Sigmoid colon (tissue), 7 donors: ENCODE results near the gene HNF1B. TPM values are rescaled to one million over a fixed set of nuclear protein-coding genes. Genes with fewer than 3 reads are reported as not detected.

Experiments used
- DNase-seq: peaks from one replicate; pipeline ENCODE4 v3.0.0-alpha.2; 2019
- H3K27ac ChIP-seq, 4 donors: fragments of 200-600 bp; sonication (generic); one replicate each; pipeline ENCODE4 v1.5.1; 2016 to 2019; ENCODE audit warnings: mild to moderate bottlenecking in 1 of 4
- H3K27me3 ChIP-seq, 3 donors: fragments of 200-600 bp; sonication (generic); one replicate each; pipeline ENCODE4 v1.5.1; 2019; ENCODE audit warnings: mild to moderate bottlenecking in 1 of 3
- H3K36me3 ChIP-seq, 4 donors: fragments of 200-600 bp; sonication (generic); one replicate each; pipeline ENCODE4 v1.5.1; 2016 to 2019
- H3K4me1 ChIP-seq, 4 donors: fragments of 200-600 bp; sonication (generic); one replicate each; pipeline ENCODE4 v1.5.1; 2017 to 2019
- H3K4me3 ChIP-seq, 4 donors: fragments of 200-600 bp; sonication (generic); one replicate each; pipeline ENCODE4 v1.5.1; 2017 to 2019; ENCODE audit warnings: mild to moderate bottlenecking in 2 of 4, moderate library complexity in 1 of 4
- H3K9me3 ChIP-seq, 4 donors: fragments of 200-600 bp in 3 of 4; sonication (generic) in 3 of 4; one replicate each; pipeline versions ENCODE4 v1.5.1 to v1.6.1; 2013 to 2019
- CTCF ChIP-seq, 4 experiments: fragments of 450-650 bp in 3 of 4; fragments of 200-600 bp in 1 of 4; IDR thresholded peaks; one replicate each; pipeline ENCODE4 v1.5.1; 2016 to 2019; ENCODE audit warnings: antibody characterized with exemption in 4 of 4, mild to moderate bottlenecking in 3 of 4, moderate library complexity in 2 of 4
- EP300 ChIP-seq, 4 donors: sonication (generic); formaldehyde crosslinking; IDR thresholded peaks; one replicate each; pipeline ENCODE4 v1.6.1; 2017; ENCODE audit warnings: antibody characterized with exemption in 4 of 4
- POLR2A ChIP-seq, 2 donors: fragments of 450-650 bp; IDR thresholded peaks; one replicate each; pipeline ENCODE4 v1.6.1; 2016; ENCODE audit warnings: antibody characterized with exemption in 2 of 2, mild to moderate bottlenecking in 2 of 2, moderate library complexity in 2 of 2
- POLR2AphosphoS5 ChIP-seq, 4 donors: sonication (generic); formaldehyde crosslinking; IDR thresholded peaks; one replicate each; pipeline ENCODE4 v1.6.1; 2017; ENCODE audit warnings: antibody characterized with exemption in 4 of 4
- WGBS, 2 donors: extraction: QIAGEN DNeasy Blood & Tissue Kit; methylation state at CpG; one replicate each; pipeline ENCODE4 v1.1.7; 2013; 5-methylcytosine and 5-hydroxymethylcytosine counted together
- intact Hi-C: fragments of 100-400 bp; cut with DNase I; formaldehyde crosslinking; loops from one replicate; pipeline ENCODE4 v1.15.1; 2023
- polyA plus RNA-seq, 3 donors: library from polyadenylated mRNA; stranded (reverse); fragments of 200-250 nt; gene quantifications; one replicate each; pipeline ENCODE4 v1.2.3, GENCODE V29; 2013
- total RNA-seq, 4 donors: library from RNA; depleted of rRNA; stranded (reverse); fragments of >200 nt; gene quantifications; one replicate each; pipeline ENCODE4 v1.1.0, GENCODE V29; 2016
- donor health status: healthy with polysubstance abuse.
- donor health status: Bipolar disorder and iron deficiency.
- donor health status: healthy.

HNF1B gene
- total and polyA plus RNA-seq, 7 donors: 0.28 to 13.2 (median 10.7) TPM; not detected in 3

GRCh38 chr17:37746617-37747016 is 1.8 kb upstream of the HNF1B start:
- no peak for TF ChIP-seq EP300 (IDR thresholded peaks at IDR 0.05)
- no peak for TF ChIP-seq POLR2A (IDR thresholded peaks at IDR 0.05)
- no peak for TF ChIP-seq POLR2AphosphoS5 (IDR thresholded peaks at IDR 0.05)
- TF ChIP-seq CTCF (IDR thresholded peaks at IDR 0.05): no peak
- no peaks in the 10 kb centered on the region for H3K9me3 ChIP-seq
- H3K4me1 ChIP-seq: peaks cover 0 to 35% (median 30%) of the 10 kb centered on the region in 4 donors
- no peak overlapping the region for H3K4me3 ChIP-seq
- 12 to 53% methylated on average over 2 of the region's 2 CpGs for WGBS, 2 donors
- peaks cover 45 to 72% (median 58%) of the 10 kb centered on the region in 3 donors for H3K27me3 ChIP-seq
- H3K36me3 ChIP-seq: no peaks in the 10 kb centered on the region
- H3K27ac ChIP-seq: no peak overlapping the region
- intact Hi-C loops: no loop called here
- DNase-seq: no peak

DNA sequence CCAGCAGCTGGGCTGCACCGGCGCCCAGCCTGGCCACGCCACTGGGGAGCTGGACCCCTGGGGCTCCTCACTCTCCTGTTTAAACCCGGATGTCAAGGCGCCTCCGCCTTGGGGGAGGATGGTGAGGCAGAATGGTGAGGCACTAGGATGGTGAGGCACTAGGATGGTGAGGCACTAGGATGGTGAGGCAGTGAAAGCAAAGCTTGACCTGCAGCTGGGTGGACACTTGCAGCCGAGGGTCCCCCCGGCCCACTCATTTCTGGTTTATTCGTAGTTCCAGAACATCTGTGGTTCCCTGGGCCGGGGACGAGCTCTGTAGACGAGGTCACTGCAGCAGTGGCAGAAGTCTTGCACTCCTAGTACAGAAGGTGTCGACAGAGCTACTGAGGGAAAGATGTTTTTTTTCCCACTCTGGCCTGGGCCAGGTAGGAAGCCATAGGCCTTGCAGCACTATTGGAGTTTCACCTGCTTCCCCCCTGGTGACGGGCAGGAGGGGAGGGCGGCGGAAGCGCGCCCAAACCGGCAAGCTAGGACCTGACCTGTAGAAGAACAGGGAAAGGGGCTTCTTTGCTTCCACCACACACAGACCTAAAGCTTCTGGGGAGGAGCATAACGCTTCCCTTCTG is 1.1 kb upstream of the HNF1B start:
- intact Hi-C loops: no loop called here
- H3K36me3 ChIP-seq: no peaks in the 10 kb centered on the region
- peak overlapping the region in 1 of 4 donors; percentile 15 for H3K27ac ChIP-seq
- H3K9me3 ChIP-seq: no peaks in the 10 kb centered on the region
- peaks cover 0 to 38% (median 32%) of the 10 kb centered on the region in 4 donors for H3K4me1 ChIP-seq
- no peak for DNase-seq
- peaks cover 52 to 79% (median 65%) of the 10 kb centered on the region in 3 donors for H3K27me3 ChIP-seq
- no peak overlapping the region for H3K4me3 ChIP-seq
- TF ChIP-seq POLR2AphosphoS5 (IDR thresholded peaks at IDR 0.05) (no peak), CTCF (IDR thresholded peaks at IDR 0.05) (no peak), EP300 (IDR thresholded peaks at IDR 0.05) (no peak), POLR2A (IDR thresholded peaks at IDR 0.05) (no peak)
- 5 to 29% methylated on average over 20 of the region's 20 CpGs for WGBS, 2 donors

- DNase-seq: no peak
- Histone ChIP-seq H3K27ac (peak overlapping the region in 1 of 4 donors; percentile 25), H3K4me3 (peak overlapping the region in 1 of 4 donors; percentile 2), H3K27me3 (peaks cover 62 to 93% (median 78%) of the 10 kb centered on the region in 3 donors), H3K36me3 (no peaks in the 10 kb centered on the region), H3K9me3 (no peaks in the 10 kb centered on the region), H3K4me1 (peaks cover 0 to 38% (median 32%) of the 10 kb centered on the region in 4 donors)
- intact Hi-C loops: no loop called here
- WGBS, 2 donors: 1 to 4% methylated on average over 21 of the region's 21 CpGs
- TF ChIP-seq POLR2AphosphoS5 (IDR thresholded peaks at IDR 0.05) (no peak), CTCF (IDR thresholded peaks at IDR 0.05) (no peak), POLR2A (IDR thresholded peaks at IDR 0.05) (no peak), EP300 (IDR thresholded peaks at IDR 0.05) (no peak)
Observed at GRCh38 chr17:37744633-37744927, 279 bp downstream of the HNF1B start.

DNA sequence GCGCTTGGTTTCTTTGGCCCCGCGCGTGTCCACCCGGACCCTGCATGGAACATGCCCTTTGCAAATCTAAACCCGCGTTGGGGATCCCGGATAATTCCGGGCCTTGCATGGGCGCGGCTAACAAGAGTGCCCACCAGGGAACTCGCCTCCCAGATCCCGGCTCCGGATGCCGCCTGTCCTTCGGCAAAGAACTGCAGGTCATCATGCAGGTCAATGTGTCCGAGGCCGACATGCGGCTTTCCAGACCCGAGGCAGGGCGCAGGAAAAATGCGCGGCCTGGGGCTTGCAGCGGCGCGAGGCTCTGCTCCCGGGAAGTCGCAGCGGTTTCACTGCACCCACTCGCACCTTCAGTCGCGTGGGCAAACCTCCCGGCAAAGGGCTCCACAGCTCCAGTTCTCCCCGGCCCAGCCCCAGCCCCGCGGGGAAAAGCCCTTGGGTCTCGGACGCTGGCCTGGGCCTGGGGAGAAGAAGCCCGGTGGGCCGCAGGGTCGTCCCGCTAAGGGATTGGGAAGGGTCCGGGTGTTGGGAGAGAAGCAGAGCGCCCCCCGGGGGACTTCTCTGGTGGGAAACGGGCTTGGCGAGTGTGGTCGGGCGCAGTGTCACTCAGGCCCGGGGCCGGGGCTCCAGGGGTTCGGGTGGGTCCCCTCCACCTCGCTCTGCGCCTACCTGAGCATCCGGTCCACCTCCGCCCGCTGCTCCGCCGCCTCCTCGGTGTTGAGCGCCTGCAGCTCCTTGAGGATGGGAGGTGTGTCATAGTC is 805 bp downstream of the HNF1B start:
- no peak for DNase-seq
- Histone ChIP-seq H3K9me3 (no peaks in the 10 kb centered on the region), H3K36me3 (no peaks in the 10 kb centered on the region), H3K4me1 (peaks cover 0 to 38% (median 32%) of the 10 kb centered on the region in 4 donors), H3K27ac (peak overlapping the region in 1 of 4 donors; percentile 25), H3K4me3 (peak overlapping the region in 3 of 4 donors; percentile 8 to 31 (median 16)), H3K27me3 (peaks cover 67 to 98% (median 83%) of the 10 kb centered on the region in 3 donors)
- intact Hi-C loops: no loop called here
- peak in 1 of 4 experiments; percentile 9 for TF ChIP-seq CTCF (IDR thresholded peaks at IDR 0.05)
- TF ChIP-seq POLR2A (IDR thresholded peaks at IDR 0.05): no peak
- 1 to 3% methylated on average over 61 of the region's 61 CpGs for WGBS, 2 donors
